Esophagus muscularis mucosa (tissue), 4 donors: ENCODE data around the gene ADCY10.

Experiments used
- EP300 ChIP-seq: sonication (generic); formaldehyde crosslinking; IDR thresholded peaks from one replicate; pipeline ENCODE4 v1.6.1; 2017; ENCODE audit warnings: antibody characterized with exemption
- POLR2A ChIP-seq: fragments of 450-650 bp; IDR thresholded peaks from one replicate; pipeline ENCODE4 v1.6.1; 2017; ENCODE audit warnings: antibody characterized with exemption, moderate library complexity, mild to moderate bottlenecking, low read depth
- POLR2AphosphoS5 ChIP-seq, 2 donors: sonication (generic); formaldehyde crosslinking; IDR thresholded peaks; one replicate each; pipeline ENCODE4 v1.6.1; 2017; ENCODE audit warnings: antibody characterized with exemption in 2 of 2
- TF ChIP-seq, protein P1 (sequence below), 3 experiments: fragments of 200-600 bp in 2 of 3; fragments of 450-650 bp in 1 of 3; sonication (generic) in 2 of 3; IDR thresholded peaks; one replicate each; pipeline ENCODE4 v1.5.1; 2017 to 2019; ENCODE audit warnings: antibody characterized with exemption in 3 of 3, mild to moderate bottlenecking in 2 of 3, moderate library complexity in 1 of 3

- no peak for TF ChIP-seq EP300
- TF ChIP-seq POLR2A, result no peak
- TF ChIP-seq, protein P1, sequence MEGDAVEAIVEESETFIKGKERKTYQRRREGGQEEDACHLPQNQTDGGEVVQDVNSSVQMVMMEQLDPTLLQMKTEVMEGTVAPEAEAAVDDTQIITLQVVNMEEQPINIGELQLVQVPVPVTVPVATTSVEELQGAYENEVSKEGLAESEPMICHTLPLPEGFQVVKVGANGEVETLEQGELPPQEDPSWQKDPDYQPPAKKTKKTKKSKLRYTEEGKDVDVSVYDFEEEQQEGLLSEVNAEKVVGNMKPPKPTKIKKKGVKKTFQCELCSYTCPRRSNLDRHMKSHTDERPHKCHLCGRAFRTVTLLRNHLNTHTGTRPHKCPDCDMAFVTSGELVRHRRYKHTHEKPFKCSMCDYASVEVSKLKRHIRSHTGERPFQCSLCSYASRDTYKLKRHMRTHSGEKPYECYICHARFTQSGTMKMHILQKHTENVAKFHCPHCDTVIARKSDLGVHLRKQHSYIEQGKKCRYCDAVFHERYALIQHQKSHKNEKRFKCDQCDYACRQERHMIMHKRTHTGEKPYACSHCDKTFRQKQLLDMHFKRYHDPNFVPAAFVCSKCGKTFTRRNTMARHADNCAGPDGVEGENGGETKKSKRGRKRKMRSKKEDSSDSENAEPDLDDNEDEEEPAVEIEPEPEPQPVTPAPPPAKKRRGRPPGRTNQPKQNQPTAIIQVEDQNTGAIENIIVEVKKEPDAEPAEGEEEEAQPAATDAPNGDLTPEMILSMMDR (IDR thresholded peaks at IDR 0.05), result no peak
- no peak for TF ChIP-seq POLR2AphosphoS5 (IDR thresholded peaks at IDR 0.05)
Measured at GRCh38 chr1:167856711-167857418, 57.1 kb downstream of the ADCY10 start.
